ENCODE measurements around the gene OOSP1. TPM values are rescaled to one million over a fixed set of nuclear protein-coding genes. Genes with fewer than 3 reads are reported as not detected.
"Not testable (repeated sequence)": the region's sequence is repeated elsewhere in the genome, so short reads cannot be mapped to it uniquely, and the experiment has no call there.

The OOSP1 gene
- total RNA-seq, 1 experiment from 2014 or later, result not detected

- in situ Hi-C loops (cut with HindIII; ENCODE audit: low pct_unique_long_range_greater_than_20kb, low sequenced_read_pairs), result no loop called here
Measured at GRCh38 chr11:59981106-59981770, 43.0 kb downstream of the OOSP1 start.

GRCh38 chr11:59982037-59982436 lies 43.8 kb downstream of the OOSP1 start:
- H3K27me3 ChIP-seq (ENCODE audit: control insufficient read depth, insufficient read depth, low read length); CTCF ChIA-PET; in situ Hi-C loops (cut with HindIII; ENCODE audit: low pct_unique_long_range_greater_than_20kb, low sequenced_read_pairs); intact Hi-C loops (cut with micrococcal nuclease; ENCODE audit: unreplicated experiment); H3K9me3 ChIP-seq (ENCODE audit: control insufficient read depth, insufficient read depth, low read depth, low read length); DNase-seq (ENCODE audit: low read depth, low spot score); H3K4me1 ChIP-seq (ENCODE audit: control insufficient read depth, insufficient read depth, low read length); H3K27ac ChIP-seq (ENCODE audit: low read length); H3K36me3 ChIP-seq (ENCODE audit: control insufficient read depth, insufficient read depth, low read length); ATAC-seq; H3K4me3 ChIP-seq (ENCODE audit: low read depth in 2 of 2, low read length in 2 of 2); BruUV-seq (replicated peaks); POLR2A ChIA-PET: not testable (repeated sequence)

More at GRCh38 chr11:59981106-59981770, 43.0 kb downstream of the OOSP1 start:
- BruUV-seq (replicated peaks), result no TSS peak
- H3K4me1 ChIP-seq (ENCODE audit: control insufficient read depth, insufficient read depth, low read length), result no peaks in the 10 kb centered on the region
- TF ChIP-seq REST (IDR thresholded peaks at IDR 0.05; ENCODE audit: insufficient read depth in 1 of 2, low read depth in 2 of 2, low read length in 1 of 2) (no peak), POLR2AphosphoS5 (IDR thresholded peaks at IDR 0.05; ENCODE audit: low read depth, low read length) (no peak), CTCF (IDR thresholded peaks at IDR 0.05) (no peak), TCF7L2 (IDR thresholded peaks at IDR 0.05; ENCODE audit: low read depth, low read length) (no peak), SIN3A (IDR thresholded peaks at IDR 0.05; ENCODE audit: borderline replicate concordance, insufficient read depth, low read depth, low read length) (no peak)
- no peaks in the 10 kb centered on the region for H3K36me3 ChIP-seq (ENCODE audit: control insufficient read depth, insufficient read depth, low read length)
- ChIA-PET CTCF (no interaction called here), POLR2A (no interaction called here)
- intact Hi-C loops (cut with micrococcal nuclease; ENCODE audit: unreplicated experiment), result no loop called here
- H3K27me3 ChIP-seq (ENCODE audit: control insufficient read depth, insufficient read depth, low read length), result no peaks in the 10 kb centered on the region; the same call in 1 of the 2 replicates
- ATAC-seq (no peak), DNase-seq (ENCODE audit: low read depth, low spot score) (no peak)
- no peak overlapping the region for H3K27ac ChIP-seq (ENCODE audit: low read length)
- no peak overlapping the region for H3K4me3 ChIP-seq (ENCODE audit: low read depth in 2 of 2, low read length in 2 of 2)
- no peaks in the 10 kb centered on the region for H3K9me3 ChIP-seq (ENCODE audit: control insufficient read depth, insufficient read depth, low read depth, low read length)

- H3K4me1 ChIP-seq (ENCODE audit: control insufficient read depth, insufficient read depth, low read length), result no peaks in the 10 kb centered on the region
- ChIA-PET POLR2A (no interaction called here), CTCF (no interaction called here)
- no peak overlapping the region for H3K27ac ChIP-seq (ENCODE audit: low read length)
- BruUV-seq (replicated peaks), result no TSS peak
- H3K27me3 ChIP-seq (ENCODE audit: control insufficient read depth, insufficient read depth, low read length), result no peaks in the 10 kb centered on the region; the same call in 1 of the 2 replicates
- no peak for DNase-seq (ENCODE audit: low read depth, low spot score)
- intact Hi-C loops (cut with micrococcal nuclease; ENCODE audit: unreplicated experiment), result no loop called here
- H3K36me3 ChIP-seq (ENCODE audit: control insufficient read depth, insufficient read depth, low read length), result no peaks in the 10 kb centered on the region
- TF ChIP-seq REST (IDR thresholded peaks at IDR 0.05; ENCODE audit: insufficient read depth in 1 of 2, low read depth in 2 of 2, low read length in 1 of 2) (no peak), SIN3A (IDR thresholded peaks at IDR 0.05; ENCODE audit: borderline replicate concordance, insufficient read depth, low read depth, low read length) (no peak), CTCF (IDR thresholded peaks at IDR 0.05) (no peak), POLR2AphosphoS5 (IDR thresholded peaks at IDR 0.05; ENCODE audit: low read depth, low read length) (no peak), TCF7L2 (IDR thresholded peaks at IDR 0.05; ENCODE audit: low read depth, low read length) (no peak)
- H3K4me3 ChIP-seq (ENCODE audit: low read depth in 2 of 2, low read length in 2 of 2), result no peak overlapping the region
- in situ Hi-C loops (cut with HindIII; ENCODE audit: low pct_unique_long_range_greater_than_20kb, low sequenced_read_pairs), result no loop called here
- no peak for ATAC-seq
- no peaks in the 10 kb centered on the region for H3K9me3 ChIP-seq (ENCODE audit: control insufficient read depth, insufficient read depth, low read depth, low read length)
Measured at GRCh38 chr11:59983212-59983611, 45.0 kb downstream of the OOSP1 start.
